SU-DHL-6 (cell line): ENCODE data around the gene CTSZ.
A peak's percentile ranks its signal among the peaks of the same experiment; 100 is the strongest.

Experiments used
- H2AFZ ChIP-seq: fragments of 200-600 bp; sonication (generic); 2 replicates; pipeline ENCODE4 v1.6.1; 2014; ENCODE audit warnings: low read depth, mild to moderate bottlenecking, moderate library complexity, mixed read lengths, antibody characterized with exemption, low read length; ENCODE audit not compliant: severe bottlenecking
- H3F3A ChIP-seq: fragments of 200-600 bp; shearing (Covaris generic); 2 replicates; pipeline ENCODE4 v1.6.0; 2016; ENCODE audit warnings: antibody characterized with exemption, mild to moderate bottlenecking; ENCODE audit not compliant: insufficient read depth
- H3K27ac ChIP-seq: fragments of 200-600 bp; sonication (generic); 2 replicates; pipeline ENCODE4 v1.5.1; 2016; ENCODE audit warnings: low read depth, mild to moderate bottlenecking, low read length, moderate library complexity, mixed read lengths
- H3K27me3 ChIP-seq: fragments of 200-600 bp; sonication (generic), shearing (Covaris generic); 2 replicates; pipeline ENCODE4 v1.6.0; 2014; ENCODE audit warnings: mild to moderate bottlenecking, low read length
- H3K36me3 ChIP-seq: fragments of 200-600 bp; sonication (generic); 2 replicates; pipeline ENCODE4 v1.6.1; 2014; ENCODE audit warnings: mild to moderate bottlenecking, low read length, mixed read lengths
- H3K4me2 ChIP-seq: fragments of 300-600, 200-600 bp; shearing (Covaris generic), sonication (generic); 2 replicates; pipeline ENCODE4 v1.6.0; 2014; ENCODE audit warnings: low read length, low read depth, mild to moderate bottlenecking; ENCODE audit not compliant: poor library complexity, severe bottlenecking
- H3K4me3 ChIP-seq: fragments of 200-600 bp; sonication (generic); 2 replicates; pipeline ENCODE4 v1.5.1; 2014; ENCODE audit warnings: antibody characterized with exemption, low read length, mild to moderate bottlenecking, mixed read lengths; ENCODE audit not compliant: insufficient read depth, poor library complexity, severe bottlenecking
- H3K79me2 ChIP-seq: fragments of 200-600 bp; sonication (generic); 2 replicates; pipeline ENCODE4 v1.6.1; 2014; ENCODE audit warnings: mild to moderate bottlenecking, low read length, moderate library complexity; ENCODE audit not compliant: insufficient read depth
- H3K9ac ChIP-seq: fragments of 200-600 bp; sonication (generic); 2 replicates; pipeline ENCODE4 v1.7.0; 2014; ENCODE audit warnings: mild to moderate bottlenecking, low read length
- H3K9me2 ChIP-seq: fragments of 200-600 bp; sonication (generic); replicated peaks from 2 replicates; pipeline ENCODE4 v1.6.1; 2014; ENCODE audit warnings: low read length; ENCODE audit not compliant: insufficient read depth
- H3K9me3 ChIP-seq: fragments of 200-600 bp; sonication (generic); 2 replicates; pipeline ENCODE4 v1.6.1; 2014; ENCODE audit warnings: low read length, mixed read lengths; ENCODE audit not compliant: insufficient read depth
- H4K20me1 ChIP-seq: fragments of 200-600 bp; sonication (generic); 2 replicates; pipeline ENCODE4 v1.6.1; 2014; ENCODE audit warnings: low read depth, mild to moderate bottlenecking, antibody characterized with exemption, low read length, moderate library complexity, mixed read lengths
- EZH2phosphoT487 ChIP-seq: fragments of 200-600 bp; sonication (generic), shearing (Covaris generic); conservative IDR thresholded peaks from 2 replicates; pipeline ENCODE4 v1.6.1; 2018; ENCODE audit warnings: mild to moderate bottlenecking, antibody characterized with exemption, low read length, moderate library complexity, mixed read lengths
- TF ChIP-seq, protein P1 (sequence below): fragments of 200-600 bp; sonication (generic); IDR thresholded peaks from one replicate; pipeline ENCODE4 v1.5.1; 2017; ENCODE audit warnings: antibody characterized with exemption, mild to moderate bottlenecking, low read length, moderate library complexity; ENCODE audit not compliant: insufficient read depth, poor library complexity, severe bottlenecking

Gene CTSZ

DNA sequence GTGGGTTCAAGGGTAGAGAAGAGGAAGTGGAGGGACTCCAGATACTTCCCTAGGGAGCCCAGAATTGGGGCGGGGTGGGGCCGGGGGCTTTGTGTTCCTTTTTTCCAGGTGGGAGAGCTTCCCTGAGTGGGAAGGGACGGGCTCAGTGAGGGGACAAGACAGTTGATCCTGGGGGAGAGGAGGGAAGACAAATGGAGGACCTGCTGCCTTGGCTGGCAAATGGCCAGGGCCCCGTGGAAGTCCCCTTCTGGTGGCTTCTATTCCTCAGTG lies 2.6 kb downstream of the CTSZ start:
- Histone ChIP-seq H3K4me2 (peak overlapping the region; percentile 86), H2AFZ (no peak overlapping the region), H3K27ac (peak overlapping the region; percentile 86), H3K9ac (peak overlapping the region; percentile 91), H4K20me1 (0 out of 2 replicates have a peak, but pooled peaks cover 3% of the 10 kb centered on the region), H3K36me3 (no peaks in the 10 kb centered on the region), H3K9me2 (no peaks in the 10 kb centered on the region), H3K9me3 (no peaks in the 10 kb centered on the region), H3K4me3 (peak overlapping the region; percentile 74), H3F3A (peaks cover 12% of the 10 kb centered on the region), H3K27me3 (no peaks in the 10 kb centered on the region), H3K79me2 (peaks cover 32% of the 10 kb centered on the region)
- no peak for TF ChIP-seq EZH2phosphoT487
- TF ChIP-seq, protein P1, sequence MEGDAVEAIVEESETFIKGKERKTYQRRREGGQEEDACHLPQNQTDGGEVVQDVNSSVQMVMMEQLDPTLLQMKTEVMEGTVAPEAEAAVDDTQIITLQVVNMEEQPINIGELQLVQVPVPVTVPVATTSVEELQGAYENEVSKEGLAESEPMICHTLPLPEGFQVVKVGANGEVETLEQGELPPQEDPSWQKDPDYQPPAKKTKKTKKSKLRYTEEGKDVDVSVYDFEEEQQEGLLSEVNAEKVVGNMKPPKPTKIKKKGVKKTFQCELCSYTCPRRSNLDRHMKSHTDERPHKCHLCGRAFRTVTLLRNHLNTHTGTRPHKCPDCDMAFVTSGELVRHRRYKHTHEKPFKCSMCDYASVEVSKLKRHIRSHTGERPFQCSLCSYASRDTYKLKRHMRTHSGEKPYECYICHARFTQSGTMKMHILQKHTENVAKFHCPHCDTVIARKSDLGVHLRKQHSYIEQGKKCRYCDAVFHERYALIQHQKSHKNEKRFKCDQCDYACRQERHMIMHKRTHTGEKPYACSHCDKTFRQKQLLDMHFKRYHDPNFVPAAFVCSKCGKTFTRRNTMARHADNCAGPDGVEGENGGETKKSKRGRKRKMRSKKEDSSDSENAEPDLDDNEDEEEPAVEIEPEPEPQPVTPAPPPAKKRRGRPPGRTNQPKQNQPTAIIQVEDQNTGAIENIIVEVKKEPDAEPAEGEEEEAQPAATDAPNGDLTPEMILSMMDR, result no peak

DNA sequence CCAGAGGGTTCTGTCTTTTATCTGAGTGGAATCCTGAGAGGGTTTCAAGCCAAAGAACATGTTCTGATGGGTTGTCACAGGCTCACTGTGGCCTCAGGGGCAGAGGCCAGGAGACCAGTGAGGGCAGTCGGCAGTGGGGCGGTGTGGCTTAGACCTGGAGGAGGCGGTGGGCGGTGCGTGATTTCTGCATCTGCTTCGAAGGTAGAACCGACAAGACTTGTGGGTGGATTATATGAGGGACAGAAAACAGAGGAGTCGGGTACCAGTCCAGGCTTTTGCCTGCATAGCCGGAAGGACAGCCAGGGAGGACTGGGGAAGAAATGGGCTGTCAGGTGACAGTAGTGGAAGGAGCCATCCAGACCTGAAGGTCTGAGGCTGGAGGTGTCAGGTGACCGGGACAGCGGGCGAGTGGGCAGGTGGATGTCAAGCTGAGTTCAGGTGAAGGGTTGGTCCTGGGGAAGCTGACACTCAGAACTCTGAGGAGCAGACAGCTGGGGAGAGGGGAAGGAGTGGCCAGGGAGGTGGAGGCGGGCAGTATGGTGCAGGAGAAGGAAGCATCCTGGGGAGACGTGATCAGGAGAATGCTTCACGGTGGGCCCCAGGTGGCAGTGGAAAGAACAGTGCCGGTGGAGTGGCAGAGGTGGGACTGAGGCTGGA lies 3.1 kb downstream of the CTSZ start:
- Histone ChIP-seq H3K27me3 (no peaks in the 10 kb centered on the region), H3F3A (peaks cover 12% of the 10 kb centered on the region), H3K36me3 (no peaks in the 10 kb centered on the region), H3K9me2 (no peaks in the 10 kb centered on the region), H3K9ac (peak overlapping the region; percentile 91), H3K79me2 (peaks cover 32% of the 10 kb centered on the region), H3K9me3 (no peaks in the 10 kb centered on the region), H2AFZ (no peak overlapping the region), H3K27ac (peak overlapping the region; percentile 86), H3K4me3 (peak overlapping the region; percentile 74), H4K20me1 (0 out of 2 replicates have a peak, but pooled peaks cover 3% of the 10 kb centered on the region), H3K4me2 (peak overlapping the region; percentile 86)
- TF ChIP-seq, protein P1, result no peak
- no peak for TF ChIP-seq EZH2phosphoT487

DNA sequence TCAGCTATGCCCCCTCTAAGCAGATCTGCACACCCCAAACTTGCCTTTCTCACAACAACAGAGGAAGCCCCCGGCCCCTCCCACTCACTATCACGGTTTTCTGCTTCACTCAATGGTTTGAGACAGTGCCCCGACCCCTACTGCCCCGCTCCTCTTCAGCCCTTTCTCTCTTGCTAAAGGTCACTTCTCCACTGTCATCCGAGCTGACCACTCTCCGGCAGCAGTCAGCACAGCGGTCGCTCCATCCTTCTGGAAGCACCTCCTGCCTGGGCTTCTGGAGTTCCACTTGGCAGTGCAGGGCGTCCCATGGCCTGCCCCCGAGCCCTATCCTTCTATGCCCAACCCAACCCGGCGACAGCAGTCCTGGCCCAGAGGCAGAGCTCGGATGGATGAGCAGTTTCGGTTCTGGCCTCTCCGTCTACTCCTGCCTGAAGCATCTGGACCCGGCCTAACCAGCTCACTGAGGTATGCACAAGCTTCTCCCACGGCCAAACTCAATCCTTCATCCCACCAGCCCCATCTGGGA lies 4.1 kb downstream of the CTSZ start:
- no peak overlapping the region for H3K4me2 ChIP-seq
- no peak for TF ChIP-seq EZH2phosphoT487
- TF ChIP-seq, protein P1, result no peak
- H2AFZ ChIP-seq, result no peak overlapping the region

More for the DNA sequence above, 4.1 kb downstream of the CTSZ start:
- H3K27ac ChIP-seq, result no peak overlapping the region
- H3K9ac ChIP-seq, result no peak overlapping the region
- H3K79me2 ChIP-seq, result peaks cover 32% of the 10 kb centered on the region
- H3K9me3 ChIP-seq, result no peaks in the 10 kb centered on the region
- no peak overlapping the region for H3K4me3 ChIP-seq
- 0 out of 2 replicates have a peak, but pooled peaks cover 3% of the 10 kb centered on the region for H4K20me1 ChIP-seq
- no peaks in the 10 kb centered on the region for H3K27me3 ChIP-seq
- H3K9me2 ChIP-seq, result no peaks in the 10 kb centered on the region
- H3F3A ChIP-seq, result peaks cover 5% of the 10 kb centered on the region
- no peaks in the 10 kb centered on the region for H3K36me3 ChIP-seq
